Motor neuron (in vitro differentiated cells): ENCODE data around the gene GRIK4. TPM values are rescaled to one million over a fixed set of nuclear protein-coding genes. Genes with fewer than 3 reads are reported as not detected.
A peak's percentile ranks its signal among the peaks of the same experiment; 100 is the strongest.

Experiments
- ATAC-seq, 8 experiments: fragments of 200-7000 bp; cut with Tn5 transposase; replicated peaks in 6 of 8; 2 replicates each; pipeline ENCODE4 v1.8.0; 2021; ENCODE audit warnings: mild to moderate bottlenecking in 8 of 8, moderate library complexity in 8 of 8
- H3K27ac ChIP-seq, 2 donors: fragments of 250-450 bp; sonication (Bioruptor Pico); 2 replicates each; pipeline ENCODE4 v1.9.0; 2021; ENCODE audit warnings: antibody characterized with exemption in 2 of 2, mild to moderate bottlenecking in 2 of 2, moderate library complexity in 1 of 2
- H3K4me1 ChIP-seq, 2 donors: fragments of 250-450 bp; sonication (Bioruptor Pico); replicated peaks in 1 of 2; 2 replicates each; pipeline ENCODE4 v1.6.1; 2021; ENCODE audit warnings: antibody characterized with exemption in 2 of 2, mild to moderate bottlenecking in 2 of 2, moderate library complexity in 1 of 2
- H3K4me3 ChIP-seq, 5 donors: fragments of 250-450 bp; sonication (Bioruptor Pico); 2 replicates each; pipeline ENCODE4 v1.9.0; 2021; ENCODE audit warnings: antibody characterized with exemption in 5 of 5, mild to moderate bottlenecking in 5 of 5, moderate library complexity in 4 of 5
- WGBS, 10 experiments: fragments of 450-650 bp; shearing (Covaris generic); methylation state at CpG; one replicate each; pipeline ENCODE4 v1.0.0; 2022; 5-methylcytosine and 5-hydroxymethylcytosine counted together
- in situ Hi-C, 9 experiments: fragments of 400-800 bp; cut with MboI; loops; one replicate each; pipeline ENCODE4 v1.15.0; 2021; ENCODE audit warnings: low sequenced_read_pairs in 9 of 9, low pct_unique_long_range_greater_than_20kb in 2 of 9; ENCODE audit not compliant: unreplicated experiment in 9 of 9
- total RNA-seq, 8 experiments: library from RNA; unstranded; fragments of 300-600 nt; gene quantifications; 2 replicates each; pipeline versions ENCODE4 v1.2.3 to v1.2.4, GENCODE V29; 2022

GRIK4 gene
- total RNA-seq, 8 experiments from 2014 or later: 0.75 to 11.1 (median 1.7) TPM

DNA sequence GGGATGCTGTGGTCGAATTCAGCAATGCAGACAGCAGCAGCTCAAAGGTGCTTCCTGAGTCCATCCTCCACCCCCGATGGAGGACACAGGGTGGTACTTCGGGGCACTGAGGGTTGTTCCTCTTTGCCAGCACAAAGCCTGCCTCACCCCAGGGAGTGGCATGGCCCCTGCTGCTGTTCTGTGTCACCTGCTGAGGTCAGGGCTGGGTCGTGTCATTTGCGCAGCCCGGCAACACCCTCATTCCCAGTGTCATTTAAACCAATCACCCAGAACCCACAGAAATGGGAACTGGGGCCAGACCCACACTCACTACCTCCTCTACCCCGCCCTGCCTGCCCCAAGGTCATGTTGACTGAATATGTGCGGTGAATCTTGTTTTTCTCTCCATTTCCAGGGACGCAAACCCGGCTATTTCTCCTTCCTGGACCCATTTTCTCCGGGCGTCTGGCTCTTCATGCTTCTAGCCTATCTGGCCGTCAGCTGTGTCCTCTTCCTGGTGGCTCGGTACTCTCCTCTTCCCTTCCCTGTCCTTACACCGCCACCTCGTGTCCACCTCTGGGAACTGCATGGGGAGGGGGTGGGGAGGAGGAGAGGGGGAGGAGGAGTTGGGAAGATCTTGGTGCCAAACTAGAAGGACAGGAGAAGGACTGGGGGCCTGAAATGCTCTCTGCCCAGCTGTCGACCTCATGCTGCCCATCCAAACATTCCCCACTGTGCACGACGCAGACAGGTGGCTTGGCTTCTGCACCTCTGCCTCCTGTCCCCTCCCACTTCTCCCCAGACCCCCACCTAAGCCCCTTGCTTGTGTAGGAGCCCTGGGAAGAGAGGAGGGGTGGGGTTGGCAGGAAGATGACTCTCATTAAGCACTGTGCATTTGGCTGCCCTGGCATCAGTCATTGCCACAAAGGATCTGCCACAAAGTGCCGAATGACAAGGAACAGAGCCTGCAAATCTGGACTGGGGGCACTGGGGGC lies 441.2 kb downstream of the GRIK4 start:
- Histone ChIP-seq H3K4me1 (peaks cover 20 to 40% of the 10 kb centered on the region in 2 donors), H3K27ac (no peak overlapping the region), H3K4me3 (no peak overlapping the region)
- WGBS, 10 experiments: 0 to 50% (median 8%) methylated on average over 1 to 11 of the region's 20 CpGs; no CpG with 5 or more reads in 3 of the 10 experiments
- ATAC-seq: peak; percentile 59 to 87 (median 80)
- in situ Hi-C loops: loop anchor here in 6 of 9 experiments (5.0 to 25.0 kb wide), 3 partner anchors 440 to 448 kb away; partner anchors contain the start of gene GRIK4 (in 4 of the 6)

DNA sequence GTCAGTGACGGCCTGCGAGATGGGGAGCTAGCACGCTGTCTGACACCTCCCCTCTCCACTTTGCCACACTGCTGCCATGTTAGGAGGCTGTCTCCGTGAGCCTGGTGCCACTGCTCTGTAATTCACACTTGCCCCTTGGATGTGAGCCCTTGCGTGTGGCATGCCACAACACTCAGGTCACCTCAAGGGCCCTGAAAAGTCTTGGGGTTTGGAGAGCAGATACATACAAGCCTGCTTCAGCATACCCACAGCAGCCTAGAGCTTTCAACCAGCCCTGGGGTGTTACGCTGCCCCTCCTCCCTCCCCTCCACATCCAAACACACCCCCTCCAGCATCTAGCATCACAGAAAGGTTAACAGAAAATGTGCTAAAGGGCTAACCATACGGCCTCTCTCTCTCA lies 442.8 kb downstream of the GRIK4 start:
- ATAC-seq: no peak
- in situ Hi-C loops: loop anchor here in 6 of 9 experiments (5.0 to 25.0 kb wide), 3 partner anchors 442 to 450 kb away; partner anchors contain the start of gene GRIK4 (in 4 of the 6)
- Histone ChIP-seq H3K4me1 (peaks cover 20 to 36% of the 10 kb centered on the region in 2 donors), H3K4me3 (no peak overlapping the region), H3K27ac (no peak overlapping the region)
- 80 to 100% (median 83%) methylated on average over 1 to 4 of the region's 7 CpGs; no CpG with 5 or more reads in 6 of the 10 experiments for WGBS, 10 experiments

DNA sequence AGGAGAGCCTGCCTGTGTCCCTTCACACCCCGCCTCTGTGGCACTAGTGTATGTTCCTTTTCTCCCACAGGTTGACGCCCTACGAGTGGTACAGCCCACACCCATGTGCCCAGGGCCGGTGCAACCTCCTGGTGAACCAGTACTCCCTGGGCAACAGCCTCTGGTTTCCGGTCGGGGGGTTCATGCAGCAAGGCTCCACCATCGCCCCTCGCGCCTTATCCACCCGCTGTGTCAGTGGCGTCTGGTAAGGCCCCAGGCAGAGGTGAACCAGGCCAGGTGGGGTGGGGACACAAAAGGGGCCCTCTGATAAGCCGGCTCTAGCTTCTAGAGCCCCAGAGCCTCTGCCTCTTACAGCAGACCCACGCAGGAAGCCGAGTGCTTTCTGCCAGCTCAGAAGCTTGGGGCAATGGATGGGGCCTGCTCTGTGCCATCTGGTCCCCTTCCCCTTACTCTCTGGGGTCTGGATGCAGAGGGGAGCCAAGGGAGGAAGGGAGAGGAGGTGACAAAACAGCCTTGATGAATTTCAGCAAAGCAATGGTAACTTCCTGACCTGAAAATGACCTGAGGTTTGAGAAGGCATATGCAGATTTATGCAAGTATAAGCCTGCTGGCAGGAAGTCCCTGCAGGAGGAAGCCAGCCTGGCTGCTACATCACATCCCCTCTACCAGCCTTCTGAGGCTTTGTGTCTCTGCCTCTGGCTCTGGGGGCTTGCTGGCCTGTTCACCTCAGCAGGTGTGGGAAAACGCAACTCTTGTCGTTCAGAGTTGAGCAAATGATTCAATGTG lies 445.4 kb downstream of the GRIK4 start:
- peaks cover 15 to 17% of the 10 kb centered on the region in 2 donors for H3K4me1 ChIP-seq
- 40 to 84% (median 72%) methylated on average over 1 to 8 of the region's 16 CpGs; no CpG with 5 or more reads in 5 of the 10 experiments for whole genome bisulfite sequencing, 10 experiments
- H3K27ac ChIP-seq: peak overlapping the region in 1 of 2 donors; percentile 42
- in situ Hi-C loops: loop anchor here in 5 of 9 experiments (10.0 to 25.0 kb wide), 2 partner anchors 445 to 452 kb away; partner anchors contain the start of gene GRIK4 (in 3 of the 5)
- no peak overlapping the region for H3K4me3 ChIP-seq
- peak in 7 of 8 experiments; percentile 41 to 86 (median 77) for ATAC-seq

DNA sequence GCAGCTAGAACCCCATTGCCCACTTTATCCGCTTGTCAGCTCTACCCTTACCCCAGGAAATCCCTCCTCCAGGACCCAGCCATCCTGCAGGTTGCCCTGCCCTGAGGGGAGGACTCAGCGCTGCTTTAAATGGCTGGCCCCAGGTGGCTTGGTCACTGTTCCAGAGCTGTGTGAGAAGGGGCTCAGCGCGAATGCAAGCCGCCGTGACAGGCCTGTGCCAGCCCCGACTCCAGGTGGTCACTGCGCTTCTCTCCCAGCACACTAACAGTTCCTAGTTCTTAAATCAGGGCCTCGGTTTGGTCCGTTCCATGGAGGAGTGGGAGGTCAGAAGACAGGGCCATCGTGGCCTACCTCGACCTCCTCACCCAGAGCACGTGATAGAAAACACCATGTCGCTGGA lies 446.6 kb downstream of the GRIK4 start:
- WGBS, 10 experiments: 84 to 93% (median 89%) methylated on average over 3 to 7 of the region's 14 CpGs; no CpG with 5 or more reads in 7 of the 10 experiments
- in situ Hi-C loops: loop anchor here in 5 of 9 experiments (10.0 to 25.0 kb wide), 2 partner anchors 446 to 453 kb away; partner anchors contain the start of gene GRIK4 (in 3 of the 5)
- no peak overlapping the region for H3K4me3 ChIP-seq
- no peak for ATAC-seq
- peaks cover 10 to 11% of the 10 kb centered on the region in 2 donors for H3K4me1 ChIP-seq
- H3K27ac ChIP-seq: no peak overlapping the region

DNA sequence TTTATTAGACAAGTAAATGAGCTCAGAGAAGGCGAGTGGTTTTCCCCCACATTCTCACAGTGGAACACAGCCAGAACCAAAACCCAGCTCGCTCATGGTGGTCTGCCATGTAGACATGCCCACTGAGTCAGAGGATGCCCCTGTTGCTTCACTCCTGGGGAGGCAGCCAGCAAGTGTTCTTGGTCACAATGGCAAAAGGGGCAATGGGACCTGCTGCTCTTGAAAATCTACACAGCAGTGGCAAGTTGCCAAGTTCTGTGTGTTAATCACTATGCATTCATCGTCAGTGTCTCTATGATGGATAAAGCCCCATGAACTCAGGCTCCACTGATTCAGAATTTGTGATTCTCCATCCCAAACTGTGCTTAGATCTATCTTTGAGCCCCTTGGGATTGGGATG lies 447.6 kb downstream of the GRIK4 start:
- in situ Hi-C loops: loop anchor here in 5 of 9 experiments (10.0 to 25.0 kb wide), 2 partner anchors 447 to 454 kb away; partner anchors contain the start of gene GRIK4 (in 3 of the 5)
- ATAC-seq: no peak
- WGBS, 10 experiments: 0 to 83% (median 50%) methylated on average over 1 to 3 of the region's 3 CpGs; no CpG with 5 or more reads in 1 of the 10 experiments
- H3K4me1 ChIP-seq: peaks cover 10 to 11% of the 10 kb centered on the region in 2 donors
- no peak overlapping the region for H3K27ac ChIP-seq
- no peak overlapping the region for H3K4me3 ChIP-seq

DNA sequence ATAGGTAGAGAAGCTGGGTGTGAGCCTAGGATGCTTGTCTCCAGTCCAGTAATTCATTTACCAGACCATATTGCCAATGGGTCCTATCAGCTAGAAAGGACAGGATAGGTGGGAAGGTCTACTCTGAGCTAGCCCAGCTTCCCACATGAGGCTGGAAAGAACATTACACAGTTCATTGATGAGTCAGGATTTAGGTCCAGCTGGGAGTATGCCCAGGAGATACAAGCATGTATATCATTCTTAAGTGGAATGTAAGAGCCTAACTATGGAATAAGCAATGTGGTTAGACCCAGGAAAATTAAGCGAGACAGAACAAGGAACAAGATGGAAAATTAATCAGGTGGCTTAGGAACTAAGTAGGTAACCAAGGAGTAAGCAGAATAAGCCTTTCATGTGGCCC lies 453.3 kb downstream of the GRIK4 start:
- Histone ChIP-seq H3K4me1 (no peaks in the 10 kb centered on the region), H3K27ac (no peak overlapping the region), H3K4me3 (no peak overlapping the region)
- peak in 3 of 8 experiments; percentile 71 to 99 (median 90) for ATAC-seq
- 0 to 89% (median 56%) methylated on average over 1 of the region's 1 CpG; no CpG with 5 or more reads in 3 of the 10 experiments for WGBS, 10 experiments
- in situ Hi-C loops: loop anchor here in 3 of 9 experiments (25.0 kb wide), 1 partner anchor 453 kb away; the partner anchor contains the start of gene GRIK4 (in 3 of the 3)

DNA sequence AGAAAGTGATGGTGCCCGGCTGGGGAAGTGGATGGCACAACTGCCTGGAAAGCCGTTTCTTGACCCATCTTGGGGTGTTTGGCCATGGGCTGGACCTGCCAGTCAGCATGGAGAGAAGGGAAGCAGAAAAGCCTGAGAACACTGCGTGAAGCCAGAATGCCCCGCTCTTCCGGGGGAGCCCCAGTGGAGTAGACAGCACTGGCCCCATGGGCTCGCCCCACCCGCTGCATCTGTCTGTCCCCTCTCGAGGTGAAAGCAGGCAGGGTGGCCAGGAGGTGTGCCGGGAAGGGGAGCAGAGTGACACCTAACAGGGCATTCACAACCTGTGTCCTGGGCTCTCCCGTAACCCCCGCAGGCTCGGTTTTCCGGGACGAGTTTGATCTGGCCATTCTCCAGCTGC lies 455.3 kb downstream of the GRIK4 start:
- ATAC-seq: no peak
- in situ Hi-C loops: loop anchor here in 3 of 9 experiments (25.0 kb wide), 1 partner anchor 455 kb away; the partner anchor contains the start of gene GRIK4 (in 3 of the 3)
- 33 to 96% (median 90%) methylated on average over 2 to 8 of the region's 14 CpGs; no CpG with 5 or more reads in 5 of the 10 experiments for WGBS, 10 experiments

DNA sequence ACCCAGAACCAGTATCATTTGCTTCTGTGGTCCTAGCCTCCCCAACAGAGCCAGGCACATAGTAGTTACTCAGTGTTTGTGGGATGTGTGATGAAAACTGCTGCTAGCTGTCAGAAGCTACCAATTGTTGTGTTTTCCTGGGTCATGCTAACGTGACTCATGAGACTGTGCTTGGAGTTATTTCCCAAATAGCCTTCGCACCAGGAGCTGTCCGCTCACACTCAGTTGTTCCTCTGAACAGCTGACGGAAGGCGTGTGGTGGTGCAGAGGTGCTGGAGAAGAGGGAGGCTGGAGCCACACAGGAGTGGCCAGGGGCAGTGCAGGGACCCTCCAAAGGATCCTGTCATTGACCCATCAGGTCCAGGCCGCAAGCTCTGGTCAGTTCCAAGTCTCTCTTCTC lies 458.4 kb downstream of the GRIK4 start:
- Histone ChIP-seq H3K4me3 (no peak overlapping the region), H3K27ac (no peak overlapping the region), H3K4me1 (peaks cover 0 to 4% of the 10 kb centered on the region in 2 donors)
- in situ Hi-C loops: loop anchor here in 3 of 9 experiments (25.0 kb wide), 1 partner anchor 458 kb away; the partner anchor contains the start of gene GRIK4 (in 3 of the 3)
- WGBS, 10 experiments: 40 to 100% (median 87%) methylated on average over 1 to 4 of the region's 6 CpGs; no CpG with 5 or more reads in 3 of the 10 experiments
- ATAC-seq: no peak

More for the DNA sequence above, 455.3 kb downstream of the GRIK4 start:
- Histone ChIP-seq H3K4me1 (no peaks in the 10 kb centered on the region), H3K27ac (no peak overlapping the region), H3K4me3 (no peak overlapping the region)

DNA sequence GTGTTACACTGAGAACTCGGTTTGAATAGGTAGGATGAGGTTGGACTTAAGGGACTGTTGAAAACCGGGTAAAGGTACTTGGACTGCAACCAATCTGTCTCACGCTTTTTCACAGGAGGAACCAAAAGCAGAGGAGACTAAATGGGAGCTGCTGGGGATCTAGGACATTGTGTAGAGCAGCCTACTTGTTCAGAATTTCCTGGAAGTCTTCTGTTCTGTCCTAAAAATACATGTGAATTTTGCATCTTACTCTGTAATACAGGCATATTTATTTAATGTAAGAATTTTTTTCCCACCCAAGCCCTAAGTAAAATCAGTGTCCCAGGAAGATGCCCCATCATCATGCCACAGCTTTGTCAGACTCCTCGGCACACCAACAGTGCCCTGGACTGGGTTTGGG lies 460.3 kb downstream of the GRIK4 start:
- in situ Hi-C loops: loop anchor here in 3 of 9 experiments (25.0 kb wide), 1 partner anchor 460 kb away; the partner anchor contains the start of gene GRIK4 (in 3 of the 3)

DNA sequence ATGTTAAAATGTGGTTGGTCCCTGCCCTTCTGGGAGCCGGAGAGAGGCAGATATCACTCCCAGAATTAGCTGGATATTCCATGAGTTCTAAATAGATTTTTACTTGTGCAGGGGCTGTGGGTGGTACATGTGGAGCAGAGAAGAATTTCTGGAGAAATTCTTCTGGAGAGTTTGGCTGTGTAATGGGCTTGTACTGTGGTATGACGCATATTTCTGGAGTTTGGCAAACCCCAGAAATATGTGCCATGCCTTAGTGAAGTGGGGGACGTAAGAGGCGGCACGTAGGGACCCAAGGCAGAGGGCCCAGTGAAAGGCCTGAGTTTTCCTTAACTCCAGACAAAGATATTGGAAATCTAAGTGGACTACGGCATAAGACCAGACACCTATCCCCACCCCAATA lies 461.1 kb downstream of the GRIK4 start:
- in situ Hi-C loops: loop anchor here in 3 of 9 experiments (25.0 kb wide), 1 partner anchor 460 kb away; the partner anchor contains the start of gene GRIK4 (in 3 of the 3)
- no peak overlapping the region for H3K27ac ChIP-seq

More for the DNA sequence above, 460.3 kb downstream of the GRIK4 start:
- Histone ChIP-seq H3K27ac (no peak overlapping the region), H3K4me1 (peaks cover 0 to 8% of the 10 kb centered on the region in 2 donors), H3K4me3 (no peak overlapping the region)
- peak in 3 of 8 experiments; percentile 42 to 84 (median 83) for ATAC-seq
- WGBS, 10 experiments: 20 to 100% (median 88%) methylated on average over 1 to 4 of the region's 4 CpGs; no CpG with 5 or more reads in 2 of the 10 experiments

DNA sequence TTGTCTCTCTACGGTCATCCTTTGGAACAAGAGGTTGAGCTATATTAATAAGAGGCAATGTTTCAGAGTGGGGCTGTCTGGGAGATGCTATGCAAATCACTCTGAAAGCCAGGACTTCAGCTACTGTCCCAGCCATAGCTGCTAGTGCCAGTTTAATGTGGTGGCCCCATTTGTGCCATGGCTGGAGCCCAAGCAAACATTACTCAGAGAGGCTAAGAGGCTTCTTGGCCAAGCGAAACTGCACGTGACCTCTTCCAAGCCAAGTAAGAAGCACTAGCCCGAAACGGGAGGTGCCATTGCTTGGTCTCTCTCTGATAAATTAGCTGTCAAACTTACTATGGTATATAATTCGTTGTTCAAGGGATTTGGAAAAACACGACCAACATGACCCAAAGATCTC lies 462.0 kb downstream of the GRIK4 start:
- ATAC-seq: no peak
- WGBS, 10 experiments: 9 to 100% (median 80%) methylated on average over 1 to 7 of the region's 7 CpGs
- H3K4me1 ChIP-seq: peaks cover 0 to 8% of the 10 kb centered on the region in 2 donors
- H3K4me3 ChIP-seq: no peak overlapping the region
- no peak overlapping the region for H3K27ac ChIP-seq
- in situ Hi-C loops: loop anchor here in 3 of 9 experiments (25.0 kb wide), 1 partner anchor 461 kb away; the partner anchor contains the start of gene GRIK4 (in 3 of the 3)

More for the DNA sequence above, 461.1 kb downstream of the GRIK4 start:
- peaks cover 0 to 8% of the 10 kb centered on the region in 2 donors for H3K4me1 ChIP-seq
- H3K4me3 ChIP-seq: no peak overlapping the region
- WGBS, 10 experiments: 65 to 100% (median 92%) methylated on average over 1 to 6 of the region's 6 CpGs
- ATAC-seq: no peak
